Measurements from ENCODE around the gene NACA2.
"Not testable (repeated sequence)": the region's sequence is repeated elsewhere in the genome, so short reads cannot be mapped to it uniquely, and the experiment has no call there.

Gene NACA2

GRCh38 chr17:61591018-61591417, at the start of gene NACA2:
TSS of gene NACA2 (minus strand) at chr17:61591219. CDS start at chr17:61591180, 39 bp downstream.
- DNase-seq, result no peak

GRCh38 chr17:61639818-61640217, 48.8 kb upstream of the NACA2 start:
- DNase-seq, result no peak

- DNase-seq, result no peak
Measured at GRCh38 chr17:61638087-61638486, 47.1 kb upstream of the NACA2 start.

DNA sequence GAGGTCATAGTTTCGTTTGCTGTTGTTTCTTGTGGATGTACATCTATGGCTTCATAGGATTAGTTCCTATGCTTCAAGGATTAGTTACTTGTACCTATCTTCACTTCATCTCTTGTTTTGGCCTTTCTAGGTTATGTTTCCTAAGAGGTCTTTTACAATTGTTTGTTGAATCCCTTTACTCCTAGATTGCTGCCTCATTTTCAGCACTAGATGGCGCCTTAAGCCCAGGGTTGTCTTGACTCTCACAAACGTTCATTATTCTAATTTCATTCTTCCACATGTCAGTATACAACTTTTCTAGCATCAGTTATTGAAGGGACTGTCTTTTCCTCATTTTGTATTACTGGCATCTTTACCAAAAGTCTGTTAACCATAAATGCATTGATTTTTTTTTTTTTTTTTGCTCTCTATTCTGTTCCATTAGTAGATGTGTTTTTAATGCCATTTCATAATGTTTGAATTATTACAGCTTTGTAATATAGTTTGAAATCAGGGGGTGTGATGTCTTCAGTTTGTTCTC, 45.0 kb upstream of the NACA2 start:
- peak; percentile 7 for DNase-seq

GRCh38 chr17:61634942-61635538, 44.0 kb upstream of the NACA2 start:
- DNase-seq, result no peak

DNA sequence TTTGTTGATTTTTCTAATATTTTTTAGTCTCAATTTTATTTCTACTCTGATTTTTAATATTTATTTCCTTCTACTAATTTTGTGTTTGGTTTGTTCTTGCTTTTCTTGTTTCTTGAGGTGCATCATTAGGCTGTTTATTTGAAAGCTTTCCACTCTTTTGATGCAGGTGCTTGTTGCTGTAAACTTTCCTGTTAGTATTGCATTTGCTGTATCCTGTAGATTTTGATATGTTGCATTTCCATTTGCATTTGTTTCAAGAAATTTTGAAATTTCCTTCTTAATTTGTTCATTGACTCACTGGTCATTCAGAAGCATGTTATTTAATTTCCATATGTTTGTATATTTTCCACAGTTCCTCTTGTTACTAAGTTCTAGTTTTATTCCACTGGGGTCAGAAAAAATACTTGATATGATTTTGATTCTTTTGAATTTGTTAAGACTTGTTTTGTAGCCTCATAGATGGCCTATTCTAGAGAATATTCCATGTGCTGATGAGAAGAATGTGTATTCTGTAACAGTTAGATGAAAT, 43.1 kb upstream of the NACA2 start:
- no peak for DNase-seq

GRCh38 chr17:61632826-61633225, 41.8 kb upstream of the NACA2 start:
- no peak for DNase-seq

DNA sequence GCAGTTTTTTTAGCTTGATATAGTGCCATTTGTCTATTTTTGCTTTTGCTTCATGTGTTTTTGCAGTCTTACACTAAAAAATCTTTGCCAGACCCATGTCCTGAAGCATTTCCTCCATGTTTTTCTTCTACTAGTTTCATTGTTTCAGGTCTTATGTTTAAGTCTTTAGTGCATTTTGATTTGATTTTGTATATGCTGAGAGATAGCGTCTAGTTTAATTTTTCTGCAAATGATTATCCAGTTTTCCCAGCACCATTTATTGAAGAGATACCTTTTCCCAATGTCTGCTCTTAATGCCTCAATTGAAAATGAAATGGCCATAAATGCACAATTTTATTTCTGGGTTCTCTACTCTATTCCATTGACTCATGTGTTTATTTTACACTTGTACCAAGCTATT, 40.8 kb upstream of the NACA2 start:
- no peak for DNase-seq

DNA sequence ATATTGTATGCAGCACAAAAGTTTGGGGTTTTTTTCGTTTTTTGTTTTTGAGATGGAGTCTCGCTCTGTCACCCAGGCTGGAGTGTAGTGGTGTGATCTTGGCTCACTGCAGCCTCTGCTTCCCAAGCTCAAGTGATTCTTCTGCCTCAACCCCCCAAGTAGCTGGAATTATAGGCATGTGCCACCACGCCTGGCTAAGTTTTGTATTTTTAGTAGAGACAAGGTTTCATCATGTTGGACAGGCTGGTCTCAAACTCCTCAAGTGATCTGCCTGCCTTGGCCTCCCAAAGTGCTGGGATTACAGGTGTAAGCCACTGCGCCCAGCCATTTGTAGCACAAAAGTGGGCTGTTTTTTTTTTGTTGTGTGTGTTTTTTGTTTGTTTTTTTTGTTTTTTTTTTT, 37.1 kb upstream of the NACA2 start:
- not testable (repeated sequence) for DNase-seq

GRCh38 chr17:61627658-61628057, 36.6 kb upstream of the NACA2 start:
- no peak for DNase-seq

- no peak for DNase-seq
Measured at GRCh38 chr17:61627125-61627524, 36.1 kb upstream of the NACA2 start.

DNA sequence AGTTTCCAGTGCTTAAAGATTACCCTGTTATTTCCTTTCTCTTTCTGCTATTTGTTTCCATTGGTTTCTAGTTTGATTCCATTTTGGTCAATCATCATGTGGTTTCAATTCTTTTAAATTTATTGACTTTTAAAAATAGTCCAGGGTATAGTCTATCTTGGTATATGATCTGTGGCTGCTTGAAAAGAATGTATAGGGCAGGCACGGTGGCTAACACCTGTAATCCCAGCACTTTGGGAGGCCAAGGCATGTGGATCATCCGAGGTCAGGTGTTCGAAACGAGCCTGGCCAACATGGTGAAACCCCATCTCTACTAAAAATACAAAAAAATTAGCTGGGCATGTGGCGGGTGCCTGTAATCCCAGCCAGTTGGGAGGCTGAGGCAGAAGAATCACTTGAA, 34.5 kb upstream of the NACA2 start:
- no peak for DNase-seq

GRCh38 chr17:61624951-61625350, 33.9 kb upstream of the NACA2 start:
- no peak for DNase-seq

- DNase-seq, result no peak
Measured at GRCh38 chr17:61621317-61621716, 30.3 kb upstream of the NACA2 start.

- DNase-seq, result no peak
Measured at GRCh38 chr17:61619953-61620352, 28.9 kb upstream of the NACA2 start.

DNA sequence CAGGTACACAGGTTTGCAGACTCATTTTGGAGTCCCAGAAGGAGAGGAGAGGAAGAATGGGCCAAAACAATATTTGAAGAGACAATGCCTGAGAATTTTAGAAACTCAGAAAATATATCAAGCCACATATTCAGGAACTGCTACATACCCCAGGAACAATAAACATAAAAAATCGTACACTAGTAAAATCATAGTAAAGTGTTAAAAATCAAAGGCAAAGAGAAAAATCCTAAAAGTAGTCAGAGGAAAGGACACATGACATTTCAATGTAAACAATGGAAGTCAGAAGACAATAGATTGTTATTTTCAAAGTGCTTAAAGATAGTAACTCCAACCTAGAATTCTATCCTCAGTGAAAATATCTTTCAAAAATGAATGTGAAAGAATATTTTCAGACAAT, 28.5 kb upstream of the NACA2 start:
- DNase-seq, result no peak

GRCh38 chr17:61618950-61619349, 27.9 kb upstream of the NACA2 start:
- DNase-seq, result no peak

DNA sequence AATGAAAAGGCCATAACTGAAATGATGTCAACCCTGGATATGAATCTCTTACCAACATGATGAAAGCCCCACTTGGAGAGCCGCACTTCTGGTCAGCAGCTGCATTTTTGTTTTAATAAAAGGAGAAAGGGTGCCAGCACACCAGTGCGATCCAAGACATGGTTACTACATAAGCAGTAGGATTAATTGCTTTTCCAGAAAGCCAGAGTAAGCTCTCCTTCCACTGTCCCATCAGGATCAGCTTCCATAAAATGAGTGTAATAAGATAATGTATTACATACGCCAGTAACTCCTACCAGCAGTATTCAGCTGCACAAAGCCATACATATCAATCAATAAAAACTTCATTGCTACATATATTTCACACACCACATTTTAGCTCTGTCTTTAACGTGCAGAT, 26.3 kb upstream of the NACA2 start:
- no peak for DNase-seq

DNA sequence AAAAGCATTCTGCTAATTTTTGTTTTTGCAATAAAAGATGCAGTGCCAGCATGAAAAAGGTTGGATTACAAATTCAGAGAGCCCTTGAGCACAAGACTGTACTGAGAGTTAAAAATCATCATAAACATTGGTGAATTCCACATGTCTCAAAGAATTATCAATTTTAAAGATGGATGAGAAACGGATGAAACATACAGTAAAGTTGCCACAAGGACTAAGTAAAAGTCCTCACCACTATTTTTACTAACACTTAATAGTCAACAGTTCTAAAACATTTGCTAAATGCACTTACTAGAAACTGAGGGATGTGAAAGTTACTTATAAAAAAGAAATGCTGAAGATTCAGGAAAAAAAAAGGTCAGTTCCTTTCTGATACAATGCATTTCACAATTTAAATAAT, 25.8 kb upstream of the NACA2 start:
- no peak for DNase-seq

GRCh38 chr17:61614219-61614618, 23.2 kb upstream of the NACA2 start:
- no peak for DNase-seq

GRCh38 chr17:61611323-61611722, 20.3 kb upstream of the NACA2 start:
- no peak for DNase-seq

GRCh38 chr17:61605692-61606091, 14.7 kb upstream of the NACA2 start:
- no peak for DNase-seq

- no peak for DNase-seq
Measured at GRCh38 chr17:61601297-61601696, 10.3 kb upstream of the NACA2 start.

DNA sequence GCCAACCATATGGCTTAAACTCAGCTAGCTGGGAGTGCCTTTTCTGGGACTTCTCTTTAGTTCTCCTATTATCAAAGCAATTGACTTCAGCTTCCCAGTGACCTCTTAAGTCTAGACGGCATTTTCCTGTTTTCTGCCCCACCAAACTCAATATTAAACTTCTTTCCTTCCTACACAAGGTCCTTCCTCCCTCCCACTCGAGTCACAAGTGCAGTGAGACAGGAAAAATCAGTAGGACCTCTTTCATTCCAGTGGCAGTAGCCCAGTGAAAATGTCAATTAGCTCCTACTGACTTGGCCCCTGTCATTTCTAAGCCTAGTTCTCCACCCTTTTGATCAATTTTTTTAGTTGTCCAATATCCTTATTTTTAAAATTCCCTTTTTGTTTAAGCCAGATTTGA, 9.6 kb upstream of the NACA2 start:
- DNase-seq, result no peak

- no peak for DNase-seq
Measured at GRCh38 chr17:61599608-61600007, 8.6 kb upstream of the NACA2 start.

Measured in DMS79 treated with DMSO at 0.1 percent for 48 hours (cell line).